ENCODE results near the gene PIGQ.
A peak's percentile ranks its signal among the peaks of the same experiment; 100 is the strongest.

PIGQ gene

GRCh38 chr16:528111-529011, 41.4 kb upstream of the PIGQ start:
- no peak for TF ChIP-seq CTCF (IDR thresholded peaks at IDR 0.05; ENCODE audit: control insufficient read depth, extremely low read depth, insufficient read depth)
- no peak for DNase-seq (ENCODE audit: low read depth)
- peak overlapping the region; percentile 65 for H3K4me3 ChIP-seq (ENCODE audit: low read depth, low read length)

- peak overlapping the region; percentile 65 for H3K4me3 ChIP-seq (ENCODE audit: low read depth, low read length)
- no peak for TF ChIP-seq CTCF (IDR thresholded peaks at IDR 0.05; ENCODE audit: control insufficient read depth, extremely low read depth, insufficient read depth)
- DNase-seq (ENCODE audit: low read depth) = no peak
Observed at GRCh38 chr16:529012-529575, 40.7 kb upstream of the PIGQ start.

- DNase-seq (ENCODE audit: low read depth) = no peak
- no peak for TF ChIP-seq CTCF (IDR thresholded peaks at IDR 0.05; ENCODE audit: control insufficient read depth, extremely low read depth, insufficient read depth)
- H3K4me3 ChIP-seq (ENCODE audit: low read depth, low read length) = no peak overlapping the region
Observed at GRCh38 chr16:530111-530817, 39.5 kb upstream of the PIGQ start.

GRCh38 chr16:531494-532125, 38.2 kb upstream of the PIGQ start:
- TF ChIP-seq CTCF (IDR thresholded peaks at IDR 0.05; ENCODE audit: control insufficient read depth, extremely low read depth, insufficient read depth) = no peak

GRCh38 chr16:533391-534123, 36.2 kb upstream of the PIGQ start:
- DNase-seq (ENCODE audit: low read depth) = no peak
- no peak overlapping the region for H3K4me3 ChIP-seq (ENCODE audit: low read depth, low read length)
- no peak for TF ChIP-seq CTCF (IDR thresholded peaks at IDR 0.05; ENCODE audit: control insufficient read depth, extremely low read depth, insufficient read depth)

More at GRCh38 chr16:531494-532125, 38.2 kb upstream of the PIGQ start:
- H3K4me3 ChIP-seq (ENCODE audit: low read depth, low read length) = no peak overlapping the region
- no peak for DNase-seq (ENCODE audit: low read depth)

- DNase-seq (ENCODE audit: low read depth) = no peak
- no peak overlapping the region for H3K4me3 ChIP-seq (ENCODE audit: low read depth, low read length)
- no peak for TF ChIP-seq CTCF (IDR thresholded peaks at IDR 0.05; ENCODE audit: control insufficient read depth, extremely low read depth, insufficient read depth)
Observed at GRCh38 chr16:534135-534534, 35.6 kb upstream of the PIGQ start.

Data from LNCaP clone FGC (cell line).